Measurements from ENCODE around the gene PCK1. TPM values are rescaled to one million over a fixed set of nuclear protein-coding genes. Genes with fewer than 3 reads are reported as not detected.

PCK1 gene
- total and polyA plus RNA-seq, 2 experiments from 2014 or later: not detected

DNA sequence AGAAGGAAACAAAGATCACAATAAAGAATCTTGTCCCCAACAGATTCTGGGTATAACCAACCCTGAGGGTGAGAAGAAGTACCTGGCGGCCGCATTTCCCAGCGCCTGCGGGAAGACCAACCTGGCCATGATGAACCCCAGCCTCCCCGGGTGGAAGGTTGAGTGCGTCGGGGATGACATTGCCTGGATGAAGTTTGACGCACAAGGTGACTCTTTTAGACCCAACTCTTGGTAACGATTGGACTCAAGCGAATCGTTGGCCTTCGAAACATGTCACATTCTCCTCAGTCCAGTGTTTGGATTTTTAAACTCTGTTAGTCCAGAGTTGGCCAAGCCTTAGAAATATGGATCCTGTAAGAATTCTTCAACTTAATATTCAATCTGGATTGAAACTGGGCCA lies 2.6 kb downstream of the PCK1 start:
- no peak overlapping the region for H2AFZ ChIP-seq
- no peak for DNase-seq (ENCODE audit: low spot score)
- H3K79me2 ChIP-seq (replicated peaks; ENCODE audit: insufficient read depth): no peaks in the 10 kb centered on the region
- no peaks in the 10 kb centered on the region for H3K36me3 ChIP-seq (ENCODE audit: insufficient read depth)
- no peaks in the 10 kb centered on the region for H3K4me1 ChIP-seq (ENCODE audit: insufficient read depth)
- H3K27ac Mint-ChIP-seq: no peak overlapping the region
- H3K27me3 Mint-ChIP-seq (ENCODE audit: insufficient read depth, low read depth, poor library complexity): peaks cover 5% of the 10 kb centered on the region
- no peaks in the 10 kb centered on the region for H3K36me3 Mint-ChIP-seq (ENCODE audit: low read depth)
- H3K9me2 ChIP-seq (ENCODE audit: insufficient read depth): 0 out of 2 replicates have a peak, but pooled peaks cover 6% of the 10 kb centered on the region
- TF ChIP-seq POLR2AphosphoS5 (IDR thresholded peaks at IDR 0.05; ENCODE audit: low read depth) (no peak), JUNB (IDR thresholded peaks at IDR 0.05; ENCODE audit: unreplicated experiment) (no peak), EZH2phosphoT487 (IDR thresholded peaks at IDR 0.05; ENCODE audit: unreplicated experiment) (no peak), EZH2 (IDR thresholded peaks at IDR 0.05; ENCODE audit: low read depth, unreplicated experiment) (no peak), ZNF114 (CRISPR knock-in tag; IDR thresholded peaks at IDR 0.05) (no peak), ZNF331 (CRISPR knock-in tag; IDR thresholded peaks at IDR 0.05; ENCODE audit: low read depth) (no peak), NANOG (IDR thresholded peaks at IDR 0.05; ENCODE audit: borderline replicate concordance) (no peak)
- TF ChIP-seq, protein P1, sequence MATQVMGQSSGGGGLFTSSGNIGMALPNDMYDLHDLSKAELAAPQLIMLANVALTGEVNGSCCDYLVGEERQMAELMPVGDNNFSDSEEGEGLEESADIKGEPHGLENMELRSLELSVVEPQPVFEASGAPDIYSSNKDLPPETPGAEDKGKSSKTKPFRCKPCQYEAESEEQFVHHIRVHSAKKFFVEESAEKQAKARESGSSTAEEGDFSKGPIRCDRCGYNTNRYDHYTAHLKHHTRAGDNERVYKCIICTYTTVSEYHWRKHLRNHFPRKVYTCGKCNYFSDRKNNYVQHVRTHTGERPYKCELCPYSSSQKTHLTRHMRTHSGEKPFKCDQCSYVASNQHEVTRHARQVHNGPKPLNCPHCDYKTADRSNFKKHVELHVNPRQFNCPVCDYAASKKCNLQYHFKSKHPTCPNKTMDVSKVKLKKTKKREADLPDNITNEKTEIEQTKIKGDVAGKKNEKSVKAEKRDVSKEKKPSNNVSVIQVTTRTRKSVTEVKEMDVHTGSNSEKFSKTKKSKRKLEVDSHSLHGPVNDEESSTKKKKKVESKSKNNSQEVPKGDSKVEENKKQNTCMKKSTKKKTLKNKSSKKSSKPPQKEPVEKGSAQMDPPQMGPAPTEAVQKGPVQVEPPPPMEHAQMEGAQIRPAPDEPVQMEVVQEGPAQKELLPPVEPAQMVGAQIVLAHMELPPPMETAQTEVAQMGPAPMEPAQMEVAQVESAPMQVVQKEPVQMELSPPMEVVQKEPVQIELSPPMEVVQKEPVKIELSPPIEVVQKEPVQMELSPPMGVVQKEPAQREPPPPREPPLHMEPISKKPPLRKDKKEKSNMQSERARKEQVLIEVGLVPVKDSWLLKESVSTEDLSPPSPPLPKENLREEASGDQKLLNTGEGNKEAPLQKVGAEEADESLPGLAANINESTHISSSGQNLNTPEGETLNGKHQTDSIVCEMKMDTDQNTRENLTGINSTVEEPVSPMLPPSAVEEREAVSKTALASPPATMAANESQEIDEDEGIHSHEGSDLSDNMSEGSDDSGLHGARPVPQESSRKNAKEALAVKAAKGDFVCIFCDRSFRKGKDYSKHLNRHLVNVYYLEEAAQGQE (IDR thresholded peaks at IDR 0.05; ENCODE audit: unreplicated experiment): no peak
- TF ChIP-seq, protein P2, sequence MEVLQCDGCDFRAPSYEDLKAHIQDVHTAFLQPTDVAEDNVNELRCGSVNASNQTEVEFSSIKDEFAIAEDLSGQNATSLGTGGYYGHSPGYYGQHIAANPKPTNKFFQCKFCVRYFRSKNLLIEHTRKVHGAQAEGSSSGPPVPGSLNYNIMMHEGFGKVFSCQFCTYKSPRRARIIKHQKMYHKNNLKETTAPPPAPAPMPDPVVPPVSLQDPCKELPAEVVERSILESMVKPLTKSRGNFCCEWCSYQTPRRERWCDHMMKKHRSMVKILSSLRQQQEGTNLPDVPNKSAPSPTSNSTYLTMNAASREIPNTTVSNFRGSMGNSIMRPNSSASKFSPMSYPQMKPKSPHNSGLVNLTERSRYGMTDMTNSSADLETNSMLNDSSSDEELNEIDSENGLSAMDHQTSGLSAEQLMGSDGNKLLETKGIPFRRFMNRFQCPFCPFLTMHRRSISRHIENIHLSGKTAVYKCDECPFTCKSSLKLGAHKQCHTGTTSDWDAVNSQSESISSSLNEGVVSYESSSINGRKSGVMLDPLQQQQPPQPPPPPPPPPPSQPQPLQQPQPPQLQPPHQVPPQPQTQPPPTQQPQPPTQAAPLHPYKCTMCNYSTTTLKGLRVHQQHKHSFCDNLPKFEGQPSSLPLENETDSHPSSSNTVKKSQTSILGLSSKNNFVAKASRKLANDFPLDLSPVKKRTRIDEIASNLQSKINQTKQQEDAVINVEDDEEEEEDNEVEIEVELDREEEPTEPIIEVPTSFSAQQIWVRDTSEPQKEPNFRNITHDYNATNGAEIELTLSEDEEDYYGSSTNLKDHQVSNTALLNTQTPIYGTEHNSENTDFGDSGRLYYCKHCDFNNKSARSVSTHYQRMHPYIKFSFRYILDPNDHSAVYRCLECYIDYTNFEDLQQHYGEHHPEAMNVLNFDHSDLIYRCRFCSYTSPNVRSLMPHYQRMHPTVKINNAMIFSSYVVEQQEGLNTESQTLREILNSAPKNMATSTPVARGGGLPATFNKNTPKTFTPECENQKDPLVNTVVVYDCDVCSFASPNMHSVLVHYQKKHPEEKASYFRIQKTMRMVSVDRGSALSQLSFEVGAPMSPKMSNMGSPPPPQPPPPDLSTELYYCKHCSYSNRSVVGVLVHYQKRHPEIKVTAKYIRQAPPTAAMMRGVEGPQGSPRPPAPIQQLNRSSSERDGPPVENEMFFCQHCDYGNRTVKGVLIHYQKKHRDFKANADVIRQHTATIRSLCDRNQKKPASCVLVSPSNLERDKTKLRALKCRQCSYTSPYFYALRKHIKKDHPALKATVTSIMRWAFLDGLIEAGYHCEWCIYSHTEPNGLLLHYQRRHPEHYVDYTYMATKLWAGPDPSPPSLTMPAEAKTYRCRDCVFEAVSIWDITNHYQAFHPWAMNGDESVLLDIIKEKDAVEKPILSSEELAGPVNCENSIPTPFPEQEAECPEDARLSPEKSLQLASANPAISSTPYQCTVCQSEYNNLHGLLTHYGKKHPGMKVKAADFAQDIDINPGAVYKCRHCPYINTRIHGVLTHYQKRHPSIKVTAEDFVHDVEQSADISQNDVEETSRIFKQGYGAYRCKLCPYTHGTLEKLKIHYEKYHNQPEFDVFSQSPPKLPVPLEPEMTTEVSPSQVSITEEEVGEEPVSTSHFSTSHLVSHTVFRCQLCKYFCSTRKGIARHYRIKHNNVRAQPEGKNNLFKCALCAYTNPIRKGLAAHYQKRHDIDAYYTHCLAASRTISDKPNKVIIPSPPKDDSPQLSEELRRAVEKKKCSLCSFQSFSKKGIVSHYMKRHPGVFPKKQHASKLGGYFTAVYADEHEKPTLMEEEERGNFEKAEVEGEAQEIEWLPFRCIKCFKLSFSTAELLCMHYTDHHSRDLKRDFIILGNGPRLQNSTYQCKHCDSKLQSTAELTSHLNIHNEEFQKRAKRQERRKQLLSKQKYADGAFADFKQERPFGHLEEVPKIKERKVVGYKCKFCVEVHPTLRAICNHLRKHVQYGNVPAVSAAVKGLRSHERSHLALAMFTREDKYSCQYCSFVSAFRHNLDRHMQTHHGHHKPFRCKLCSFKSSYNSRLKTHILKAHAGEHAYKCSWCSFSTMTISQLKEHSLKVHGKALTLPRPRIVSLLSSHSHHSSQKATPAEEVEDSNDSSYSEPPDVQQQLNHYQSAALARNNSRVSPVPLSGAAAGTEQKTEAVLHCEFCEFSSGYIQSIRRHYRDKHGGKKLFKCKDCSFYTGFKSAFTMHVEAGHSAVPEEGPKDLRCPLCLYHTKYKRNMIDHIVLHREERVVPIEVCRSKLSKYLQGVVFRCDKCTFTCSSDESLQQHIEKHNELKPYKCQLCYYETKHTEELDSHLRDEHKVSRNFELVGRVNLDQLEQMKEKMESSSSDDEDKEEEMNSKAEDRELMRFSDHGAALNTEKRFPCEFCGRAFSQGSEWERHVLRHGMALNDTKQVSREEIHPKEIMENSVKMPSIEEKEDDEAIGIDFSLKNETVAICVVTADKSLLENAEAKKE (CRISPR knock-in tag; IDR thresholded peaks at IDR 0.05): no peak
- TF ChIP-seq, protein P3, sequence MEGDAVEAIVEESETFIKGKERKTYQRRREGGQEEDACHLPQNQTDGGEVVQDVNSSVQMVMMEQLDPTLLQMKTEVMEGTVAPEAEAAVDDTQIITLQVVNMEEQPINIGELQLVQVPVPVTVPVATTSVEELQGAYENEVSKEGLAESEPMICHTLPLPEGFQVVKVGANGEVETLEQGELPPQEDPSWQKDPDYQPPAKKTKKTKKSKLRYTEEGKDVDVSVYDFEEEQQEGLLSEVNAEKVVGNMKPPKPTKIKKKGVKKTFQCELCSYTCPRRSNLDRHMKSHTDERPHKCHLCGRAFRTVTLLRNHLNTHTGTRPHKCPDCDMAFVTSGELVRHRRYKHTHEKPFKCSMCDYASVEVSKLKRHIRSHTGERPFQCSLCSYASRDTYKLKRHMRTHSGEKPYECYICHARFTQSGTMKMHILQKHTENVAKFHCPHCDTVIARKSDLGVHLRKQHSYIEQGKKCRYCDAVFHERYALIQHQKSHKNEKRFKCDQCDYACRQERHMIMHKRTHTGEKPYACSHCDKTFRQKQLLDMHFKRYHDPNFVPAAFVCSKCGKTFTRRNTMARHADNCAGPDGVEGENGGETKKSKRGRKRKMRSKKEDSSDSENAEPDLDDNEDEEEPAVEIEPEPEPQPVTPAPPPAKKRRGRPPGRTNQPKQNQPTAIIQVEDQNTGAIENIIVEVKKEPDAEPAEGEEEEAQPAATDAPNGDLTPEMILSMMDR (conservative IDR thresholded peaks at IDR 0.05; ENCODE audit: low read depth in 2 of 2): no peak
- TF ChIP-seq, protein P4, sequence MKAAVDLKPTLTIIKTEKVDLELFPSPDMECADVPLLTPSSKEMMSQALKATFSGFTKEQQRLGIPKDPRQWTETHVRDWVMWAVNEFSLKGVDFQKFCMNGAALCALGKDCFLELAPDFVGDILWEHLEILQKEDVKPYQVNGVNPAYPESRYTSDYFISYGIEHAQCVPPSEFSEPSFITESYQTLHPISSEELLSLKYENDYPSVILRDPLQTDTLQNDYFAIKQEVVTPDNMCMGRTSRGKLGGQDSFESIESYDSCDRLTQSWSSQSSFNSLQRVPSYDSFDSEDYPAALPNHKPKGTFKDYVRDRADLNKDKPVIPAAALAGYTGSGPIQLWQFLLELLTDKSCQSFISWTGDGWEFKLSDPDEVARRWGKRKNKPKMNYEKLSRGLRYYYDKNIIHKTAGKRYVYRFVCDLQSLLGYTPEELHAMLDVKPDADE (IDR thresholded peaks at IDR 0.05): no peak
- no peaks in the 10 kb centered on the region for H4K20me1 ChIP-seq (replicated peaks; ENCODE audit: insufficient read depth)
- H3F3A ChIP-seq (replicated peaks; ENCODE audit: low read depth): no peaks in the 10 kb centered on the region
- peaks cover 2% of the 10 kb centered on the region; the same call in 1 of the 3 replicates for H3K9me3 Mint-ChIP-seq
- no peak overlapping the region for H3K4me3 ChIP-seq
- no peaks in the 10 kb centered on the region for H3K27me3 ChIP-seq (ENCODE audit: insufficient read depth)
- ATAC-seq: no peak
- no peak overlapping the region for H3K27ac ChIP-seq (ENCODE audit: low read depth)
- H3K4me3 Mint-ChIP-seq: no peak overlapping the region
- no peak overlapping the region for H3K4me2 ChIP-seq
- no peaks in the 10 kb centered on the region for H3K4me1 Mint-ChIP-seq
